ENCODE data around the gene CPE. TPM values are rescaled to one million over a fixed set of nuclear protein-coding genes. Genes with fewer than 3 reads are reported as not detected.

The CPE gene
- total RNA-seq, 1 donor from 2014 or later, result not detected

GRCh38 chr4:165519591-165519990 is 140.8 kb downstream of the CPE start:
- intact Hi-C loops (cut with micrococcal nuclease), result no loop called here
- ChIA-PET CTCF (no interaction called here), POLR2A (no interaction called here)
- no peak for TF ChIP-seq CTCF (IDR thresholded peaks at IDR 0.05)
- no peaks in the 10 kb centered on the region for H3K9me3 Mint-ChIP-seq
- H3K36me3 Mint-ChIP-seq (ENCODE audit: low read depth), result no peaks in the 10 kb centered on the region
- no peak overlapping the region for H3K4me3 Mint-ChIP-seq
- no peak overlapping the region for H3K27ac Mint-ChIP-seq
- H3K4me1 Mint-ChIP-seq, result no peaks in the 10 kb centered on the region
- ATAC-seq (ENCODE audit: low read depth) (no peak), DNase-seq (no peak)
- no peaks in the 10 kb centered on the region for H3K27me3 Mint-ChIP-seq

GRCh38 chr4:165520086-165520485 is 141.3 kb downstream of the CPE start:
- no peak for TF ChIP-seq CTCF (IDR thresholded peaks at IDR 0.05)
- H3K9me3 Mint-ChIP-seq, result no peaks in the 10 kb centered on the region
- intact Hi-C loops (cut with micrococcal nuclease), result no loop called here

GRCh38 chr4:165522050-165522449 is 143.2 kb downstream of the CPE start:
- no peak for TF ChIP-seq CTCF (IDR thresholded peaks at IDR 0.05)
- intact Hi-C loops (cut with micrococcal nuclease), result no loop called here
- Mint-ChIP-seq H3K9me3 (no peaks in the 10 kb centered on the region), H3K27me3 (no peaks in the 10 kb centered on the region), H3K4me3 (no peak overlapping the region), H3K4me1 (no peaks in the 10 kb centered on the region), H3K36me3 (ENCODE audit: low read depth) (no peaks in the 10 kb centered on the region), H3K27ac (no peak overlapping the region)
- ChIA-PET CTCF (no interaction called here), POLR2A (no interaction called here)
- DNase-seq (no peak), ATAC-seq (ENCODE audit: low read depth) (no peak)

More at GRCh38 chr4:165520086-165520485, 141.3 kb downstream of the CPE start:
- Mint-ChIP-seq H3K36me3 (ENCODE audit: low read depth) (no peaks in the 10 kb centered on the region), H3K27ac (no peak overlapping the region), H3K27me3 (no peaks in the 10 kb centered on the region), H3K4me1 (no peaks in the 10 kb centered on the region), H3K4me3 (no peak overlapping the region)
- POLR2A ChIA-PET, result no interaction called here
- ATAC-seq (ENCODE audit: low read depth) (no peak), DNase-seq (no peak)
- CTCF ChIA-PET, result no interaction called here

GRCh38 chr4:165524532-165525190 is 145.9 kb downstream of the CPE start:
- Mint-ChIP-seq H3K27me3 (no peaks in the 10 kb centered on the region), H3K36me3 (ENCODE audit: low read depth) (no peaks in the 10 kb centered on the region), H3K4me1 (no peaks in the 10 kb centered on the region), H3K9me3 (peaks cover 3% of the 10 kb centered on the region), H3K4me3 (no peak overlapping the region), H3K27ac (no peak overlapping the region)
- ATAC-seq (ENCODE audit: low read depth), result no peak
- intact Hi-C loops (cut with micrococcal nuclease), result no loop called here
- DNase-seq, result no peak
- ChIA-PET CTCF (interaction anchor here (1.1 kb wide), 1 partner anchor 12 kb away, joined by 3 read pairs; no protein-coding TSS in a partner anchor), POLR2A (interaction anchor here (1.1 kb wide), 1 partner anchor 8 kb away, joined by 5 read pairs; no protein-coding TSS in a partner anchor)
- TF ChIP-seq CTCF (IDR thresholded peaks at IDR 0.05), result no peak

- no peak overlapping the region for H3K27ac Mint-ChIP-seq
Observed at GRCh38 chr4:165532976-165533375, 154.2 kb downstream of the CPE start.

More at GRCh38 chr4:165532976-165533375, 154.2 kb downstream of the CPE start:
- POLR2A ChIA-PET, result no interaction called here
- DNase-seq, result no peak
- H3K4me1 Mint-ChIP-seq, result no peaks in the 10 kb centered on the region
- H3K9me3 Mint-ChIP-seq, result peaks cover 3% of the 10 kb centered on the region
- intact Hi-C loops (cut with micrococcal nuclease), result no loop called here
- no peak for ATAC-seq (ENCODE audit: low read depth)
- peaks cover 4% of the 10 kb centered on the region for H3K27me3 Mint-ChIP-seq
- no peaks in the 10 kb centered on the region for H3K36me3 Mint-ChIP-seq (ENCODE audit: low read depth)
- no peak for TF ChIP-seq CTCF (IDR thresholded peaks at IDR 0.05)
- H3K4me3 Mint-ChIP-seq, result no peak overlapping the region
- CTCF ChIA-PET, result interaction anchor here (0.9 kb wide), 1 partner anchor 37 kb away, joined by 3 read pairs; no protein-coding TSS in a partner anchor
